Sigmoid colon (tissue), 7 donors: ENCODE data around the gene STXBP2. TPM values are rescaled to one million over a fixed set of nuclear protein-coding genes. Genes with fewer than 3 reads are reported as not detected.

Experiments used
- DNase-seq: peaks from one replicate; pipeline ENCODE4 v3.0.0-alpha.2; 2019
- H3K27ac ChIP-seq, 4 donors: fragments of 200-600 bp; sonication (generic); one replicate each; pipeline ENCODE4 v1.5.1; 2016 to 2019; ENCODE audit warnings: mild to moderate bottlenecking in 1 of 4
- H3K27me3 ChIP-seq, 3 donors: fragments of 200-600 bp; sonication (generic); one replicate each; pipeline ENCODE4 v1.5.1; 2019; ENCODE audit warnings: mild to moderate bottlenecking in 1 of 3
- H3K36me3 ChIP-seq, 4 donors: fragments of 200-600 bp; sonication (generic); one replicate each; pipeline ENCODE4 v1.5.1; 2016 to 2019
- H3K4me1 ChIP-seq, 4 donors: fragments of 200-600 bp; sonication (generic); one replicate each; pipeline ENCODE4 v1.5.1; 2017 to 2019
- H3K4me3 ChIP-seq, 4 donors: fragments of 200-600 bp; sonication (generic); one replicate each; pipeline ENCODE4 v1.5.1; 2017 to 2019; ENCODE audit warnings: mild to moderate bottlenecking in 2 of 4, moderate library complexity in 1 of 4
- H3K9me3 ChIP-seq, 4 donors: fragments of 200-600 bp in 3 of 4; sonication (generic) in 3 of 4; one replicate each; pipeline versions ENCODE4 v1.5.1 to v1.6.1; 2013 to 2019
- EP300 ChIP-seq, 4 donors: sonication (generic); formaldehyde crosslinking; IDR thresholded peaks; one replicate each; pipeline ENCODE4 v1.6.1; 2017; ENCODE audit warnings: antibody characterized with exemption in 4 of 4
- POLR2A ChIP-seq, 2 donors: fragments of 450-650 bp; IDR thresholded peaks; one replicate each; pipeline ENCODE4 v1.6.1; 2016; ENCODE audit warnings: antibody characterized with exemption in 2 of 2, mild to moderate bottlenecking in 2 of 2, moderate library complexity in 2 of 2
- POLR2AphosphoS5 ChIP-seq, 4 donors: sonication (generic); formaldehyde crosslinking; IDR thresholded peaks; one replicate each; pipeline ENCODE4 v1.6.1; 2017; ENCODE audit warnings: antibody characterized with exemption in 4 of 4
- WGBS, 2 donors: extraction: QIAGEN DNeasy Blood & Tissue Kit; methylation state at CpG; one replicate each; pipeline ENCODE4 v1.1.7; 2013; 5-methylcytosine and 5-hydroxymethylcytosine counted together
- intact Hi-C: fragments of 100-400 bp; cut with DNase I; formaldehyde crosslinking; loops from one replicate; pipeline ENCODE4 v1.15.1; 2023
- polyA plus RNA-seq, 3 donors: library from polyadenylated mRNA; stranded (reverse); fragments of 200-250 nt; gene quantifications; one replicate each; pipeline ENCODE4 v1.2.3, GENCODE V29; 2013
- total RNA-seq, 4 donors: library from RNA; depleted of rRNA; stranded (reverse); fragments of >200 nt; gene quantifications; one replicate each; pipeline ENCODE4 v1.1.0, GENCODE V29; 2016
- TF ChIP-seq, protein P1 (sequence below), 4 experiments: fragments of 450-650 bp in 3 of 4; fragments of 200-600 bp in 1 of 4; IDR thresholded peaks; one replicate each; pipeline ENCODE4 v1.5.1; 2016 to 2019; ENCODE audit warnings: antibody characterized with exemption in 4 of 4, mild to moderate bottlenecking in 3 of 4, moderate library complexity in 2 of 4
- donor health status: healthy with polysubstance abuse.
- donor health status: Bipolar disorder and iron deficiency.
- donor health status: healthy.

Gene STXBP2
- total and polyA plus RNA-seq, 7 donors, result 5.9 to 163 (median 9.3) TPM

DNA sequence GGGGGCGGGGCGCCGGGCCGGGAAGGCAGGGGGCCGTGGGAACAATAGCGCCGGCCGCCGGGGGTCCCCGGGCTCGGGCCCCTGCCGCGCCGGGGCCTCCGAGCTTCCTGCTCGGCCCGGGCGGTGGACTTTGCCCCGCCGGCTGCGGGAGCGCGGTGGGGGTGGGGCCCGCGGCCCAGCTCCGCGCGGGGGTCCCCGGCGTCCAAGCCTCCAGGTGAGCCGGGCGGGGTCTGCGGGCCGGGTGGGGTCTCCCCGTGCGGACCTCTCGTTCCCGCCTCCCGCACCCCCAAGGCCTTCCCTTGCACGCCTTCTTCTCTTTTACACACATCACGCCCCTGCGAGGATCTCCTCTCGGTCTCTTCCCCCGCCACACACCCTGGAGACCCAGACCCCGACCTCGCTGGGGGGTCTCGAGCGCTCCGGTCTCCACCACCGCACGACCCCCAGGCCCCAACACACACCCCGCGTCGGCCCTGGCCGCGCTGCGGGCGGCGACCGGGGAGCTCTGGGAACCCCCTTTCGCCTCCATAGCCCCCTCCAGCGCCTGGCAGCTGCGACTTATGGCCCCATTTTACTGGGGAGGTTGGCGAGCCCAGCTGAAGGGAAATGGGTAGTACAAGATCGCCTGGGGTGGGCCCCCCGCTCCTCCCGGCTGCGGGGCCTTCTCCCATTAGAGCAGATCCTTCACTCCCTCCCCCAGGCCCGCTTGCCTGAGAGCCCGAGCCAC, 40.5 kb upstream of the STXBP2 start:
- intact Hi-C loops, result no loop called here
- H3K27ac ChIP-seq, result no peak overlapping the region
- peaks cover 20 to 84% (median 25%) of the 10 kb centered on the region in 3 donors for H3K27me3 ChIP-seq
- H3K4me3 ChIP-seq, result peak overlapping the region in 3 of 4 donors; percentile 24 to 31 (median 30)
- H3K36me3 ChIP-seq, result no peaks in the 10 kb centered on the region
- TF ChIP-seq EP300 (IDR thresholded peaks at IDR 0.05) (no peak), POLR2A (IDR thresholded peaks at IDR 0.05) (no peak), POLR2AphosphoS5 (IDR thresholded peaks at IDR 0.05) (no peak)
- TF ChIP-seq, protein P1, sequence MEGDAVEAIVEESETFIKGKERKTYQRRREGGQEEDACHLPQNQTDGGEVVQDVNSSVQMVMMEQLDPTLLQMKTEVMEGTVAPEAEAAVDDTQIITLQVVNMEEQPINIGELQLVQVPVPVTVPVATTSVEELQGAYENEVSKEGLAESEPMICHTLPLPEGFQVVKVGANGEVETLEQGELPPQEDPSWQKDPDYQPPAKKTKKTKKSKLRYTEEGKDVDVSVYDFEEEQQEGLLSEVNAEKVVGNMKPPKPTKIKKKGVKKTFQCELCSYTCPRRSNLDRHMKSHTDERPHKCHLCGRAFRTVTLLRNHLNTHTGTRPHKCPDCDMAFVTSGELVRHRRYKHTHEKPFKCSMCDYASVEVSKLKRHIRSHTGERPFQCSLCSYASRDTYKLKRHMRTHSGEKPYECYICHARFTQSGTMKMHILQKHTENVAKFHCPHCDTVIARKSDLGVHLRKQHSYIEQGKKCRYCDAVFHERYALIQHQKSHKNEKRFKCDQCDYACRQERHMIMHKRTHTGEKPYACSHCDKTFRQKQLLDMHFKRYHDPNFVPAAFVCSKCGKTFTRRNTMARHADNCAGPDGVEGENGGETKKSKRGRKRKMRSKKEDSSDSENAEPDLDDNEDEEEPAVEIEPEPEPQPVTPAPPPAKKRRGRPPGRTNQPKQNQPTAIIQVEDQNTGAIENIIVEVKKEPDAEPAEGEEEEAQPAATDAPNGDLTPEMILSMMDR (IDR thresholded peaks at IDR 0.05), result no peak
- H3K9me3 ChIP-seq, result no peaks in the 10 kb centered on the region
- DNase-seq, result no peak
- peaks cover 0 to 11% (median 8%) of the 10 kb centered on the region in 4 donors for H3K4me1 ChIP-seq
- 1 to 2% methylated on average over 70 of the region's 70 CpGs for WGBS, 2 donors

GRCh38 chr19:7597689-7598088, 39.2 kb upstream of the STXBP2 start:
- intact Hi-C loops, result no loop called here
- no peak overlapping the region for H3K27ac ChIP-seq
- H3K4me1 ChIP-seq, result peaks cover 0 to 11% (median 8%) of the 10 kb centered on the region in 4 donors
- TF ChIP-seq, protein P1 (IDR thresholded peaks at IDR 0.05), result no peak
- TF ChIP-seq POLR2AphosphoS5 (IDR thresholded peaks at IDR 0.05) (no peak), POLR2A (IDR thresholded peaks at IDR 0.05) (no peak), EP300 (IDR thresholded peaks at IDR 0.05) (no peak)
- no peak for DNase-seq
- H3K36me3 ChIP-seq, result no peaks in the 10 kb centered on the region
- no peaks in the 10 kb centered on the region for H3K9me3 ChIP-seq
- peaks cover 20 to 84% (median 25%) of the 10 kb centered on the region in 3 donors for H3K27me3 ChIP-seq
- H3K4me3 ChIP-seq, result no peak overlapping the region
- 80 to 82% methylated on average over 9 of the region's 9 CpGs for WGBS, 2 donors

GRCh38 chr19:7598180-7598579, 38.7 kb upstream of the STXBP2 start:
- Histone ChIP-seq H3K27ac (no peak overlapping the region), H3K9me3 (no peaks in the 10 kb centered on the region), H3K4me3 (no peak overlapping the region), H3K27me3 (peaks cover 20 to 84% (median 25%) of the 10 kb centered on the region in 3 donors), H3K36me3 (no peaks in the 10 kb centered on the region), H3K4me1 (peaks cover 0 to 11% (median 8%) of the 10 kb centered on the region in 4 donors)
- no peak for DNase-seq
- intact Hi-C loops, result no loop called here
- 82 to 85% methylated on average over 6 of the region's 6 CpGs for WGBS, 2 donors
- TF ChIP-seq POLR2A (IDR thresholded peaks at IDR 0.05) (no peak), POLR2AphosphoS5 (IDR thresholded peaks at IDR 0.05) (no peak), EP300 (IDR thresholded peaks at IDR 0.05) (no peak)
- TF ChIP-seq, protein P1 (IDR thresholded peaks at IDR 0.05), result no peak

- TF ChIP-seq POLR2AphosphoS5 (IDR thresholded peaks at IDR 0.05), result no peak
- no peak for TF ChIP-seq EP300 (IDR thresholded peaks at IDR 0.05)
- TF ChIP-seq, protein P1 (IDR thresholded peaks at IDR 0.05), result no peak
- no peak for TF ChIP-seq POLR2A (IDR thresholded peaks at IDR 0.05)
- intact Hi-C loops, result no loop called here
- H3K36me3 ChIP-seq, result no peaks in the 10 kb centered on the region
- peaks cover 16 to 80% (median 30%) of the 10 kb centered on the region in 3 donors for H3K27me3 ChIP-seq
- H3K4me1 ChIP-seq, result peaks cover 0 to 8% (median 6%) of the 10 kb centered on the region in 4 donors
- no peak overlapping the region for H3K27ac ChIP-seq
- no peak overlapping the region for H3K4me3 ChIP-seq
- H3K9me3 ChIP-seq, result no peaks in the 10 kb centered on the region
- DNase-seq, result no peak
These were observed 36.2 kb upstream of the STXBP2 start for GRCh38 chr19:7600721-7601120.
